NCI-H2107 (cell line): ENCODE measurements around the gene ZNF28.
"Not testable (repeated sequence)": the region's sequence is repeated elsewhere in the genome, so short reads cannot be mapped to it uniquely, and the experiment has no call there.

ENCODE experiments used
- DNase-seq: peaks from one replicate; lab custom pipeline; 2025; lab: John Stamatoyannopoulos, UW

The ZNF28 gene

DNA sequence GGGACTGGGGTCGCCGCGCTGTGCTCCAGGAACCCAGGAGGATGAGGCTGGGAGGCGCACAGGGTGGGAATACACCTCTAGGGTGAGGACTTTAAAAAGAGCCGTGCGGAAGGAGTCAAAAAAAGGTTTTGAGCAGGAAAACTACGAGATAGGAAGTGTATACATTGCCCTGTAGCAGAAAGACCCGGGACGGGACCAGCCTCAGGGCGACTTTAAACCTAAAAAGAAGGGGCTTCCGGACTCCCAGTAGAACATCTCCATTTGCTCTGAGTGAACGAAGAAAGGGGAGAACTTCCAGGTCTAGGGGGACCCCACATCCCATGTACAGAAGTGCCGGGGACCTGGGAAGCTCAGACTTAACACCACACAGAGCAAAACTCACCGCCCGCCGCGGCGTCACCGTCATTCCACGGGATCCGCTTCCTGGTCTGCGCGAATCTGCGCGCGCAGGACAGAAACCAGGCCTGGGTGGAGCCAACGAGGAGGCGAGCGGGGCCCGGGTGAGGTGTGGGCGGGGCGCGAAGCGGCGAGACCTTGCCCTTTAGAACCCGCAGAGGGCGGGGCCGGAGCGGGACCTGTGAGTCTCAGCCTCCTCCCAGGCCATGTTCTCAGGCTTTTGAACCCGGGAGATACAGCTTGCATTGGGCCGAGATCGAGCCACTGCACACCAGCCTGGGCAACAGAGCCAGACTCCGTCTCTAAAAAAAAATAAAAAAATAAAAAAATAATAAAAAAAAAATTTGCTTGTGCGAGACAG lies at the start of gene ZNF28:
ZNF28 (minus strand) TSS at position 430 of the 757 bp plus-strand sequence. CDS start 3,675 bp downstream, outside the sequence.
- not testable (repeated sequence) for DNase-seq

DNA sequence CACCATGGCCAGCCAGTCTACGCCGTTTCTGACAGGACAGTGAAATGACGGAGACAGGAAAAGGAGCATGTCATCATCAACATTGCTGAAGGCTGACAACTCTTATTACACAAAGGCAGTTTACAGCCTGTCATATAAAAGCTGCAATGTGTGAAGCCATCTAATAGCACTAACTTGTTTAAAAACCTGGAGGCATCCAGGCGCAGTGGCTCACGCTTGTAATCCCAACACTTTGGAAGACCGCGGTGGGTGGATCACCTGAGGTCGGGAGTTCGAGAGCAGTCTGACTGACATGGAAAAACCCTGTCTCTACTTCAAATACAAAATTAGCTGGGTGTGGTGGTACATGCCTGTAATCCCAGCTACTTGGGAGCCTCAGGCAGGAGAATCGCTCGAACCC lies 46.6 kb upstream of the ZNF28 start:
- not testable (repeated sequence) for DNase-seq

DNA sequence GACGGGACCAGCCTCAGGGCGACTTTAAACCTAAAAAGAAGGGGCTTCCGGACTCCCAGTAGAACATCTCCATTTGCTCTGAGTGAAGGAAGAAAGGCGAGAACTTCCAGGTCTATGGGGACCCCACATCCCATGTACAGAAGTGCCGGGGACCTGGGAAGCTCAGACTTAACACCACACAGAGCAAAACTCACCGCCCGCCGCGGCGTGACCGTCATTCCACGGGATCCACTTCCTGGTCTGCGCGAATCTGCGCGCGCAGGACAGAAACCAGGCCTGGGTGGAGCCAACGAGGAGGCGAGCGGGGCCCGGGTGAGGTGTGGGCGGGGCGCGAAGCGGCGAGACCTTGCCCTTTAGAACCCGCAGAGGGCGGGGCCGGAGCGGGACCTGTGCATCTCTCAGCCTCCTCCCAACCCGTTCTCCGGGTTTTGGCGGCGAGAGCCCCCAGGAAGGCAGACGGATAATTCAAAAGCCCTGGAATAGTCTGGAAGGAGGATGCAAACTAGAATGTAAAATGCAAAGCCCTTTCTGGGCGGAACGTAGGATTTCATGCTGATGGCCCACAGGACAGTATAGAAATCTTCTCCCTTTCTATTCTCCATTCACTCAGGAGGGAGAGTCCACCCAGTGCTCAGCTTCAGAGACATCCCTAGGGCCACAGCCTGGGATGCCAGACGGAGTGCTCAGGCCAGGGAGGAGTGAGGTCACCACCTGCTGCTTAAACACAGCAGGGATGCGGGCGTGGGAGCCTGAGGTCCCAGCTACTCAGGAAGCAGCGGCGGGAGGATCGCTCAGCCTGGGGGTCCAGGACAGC lies 36.2 kb upstream of the ZNF28 start, which contains the start of gene ZNF468:
ZNF468 (minus strand) TSS at position 242 of the 814 bp plus-strand sequence. CDS start 3,347 bp downstream, outside the sequence.
- DNase-seq = not testable (repeated sequence)

DNA sequence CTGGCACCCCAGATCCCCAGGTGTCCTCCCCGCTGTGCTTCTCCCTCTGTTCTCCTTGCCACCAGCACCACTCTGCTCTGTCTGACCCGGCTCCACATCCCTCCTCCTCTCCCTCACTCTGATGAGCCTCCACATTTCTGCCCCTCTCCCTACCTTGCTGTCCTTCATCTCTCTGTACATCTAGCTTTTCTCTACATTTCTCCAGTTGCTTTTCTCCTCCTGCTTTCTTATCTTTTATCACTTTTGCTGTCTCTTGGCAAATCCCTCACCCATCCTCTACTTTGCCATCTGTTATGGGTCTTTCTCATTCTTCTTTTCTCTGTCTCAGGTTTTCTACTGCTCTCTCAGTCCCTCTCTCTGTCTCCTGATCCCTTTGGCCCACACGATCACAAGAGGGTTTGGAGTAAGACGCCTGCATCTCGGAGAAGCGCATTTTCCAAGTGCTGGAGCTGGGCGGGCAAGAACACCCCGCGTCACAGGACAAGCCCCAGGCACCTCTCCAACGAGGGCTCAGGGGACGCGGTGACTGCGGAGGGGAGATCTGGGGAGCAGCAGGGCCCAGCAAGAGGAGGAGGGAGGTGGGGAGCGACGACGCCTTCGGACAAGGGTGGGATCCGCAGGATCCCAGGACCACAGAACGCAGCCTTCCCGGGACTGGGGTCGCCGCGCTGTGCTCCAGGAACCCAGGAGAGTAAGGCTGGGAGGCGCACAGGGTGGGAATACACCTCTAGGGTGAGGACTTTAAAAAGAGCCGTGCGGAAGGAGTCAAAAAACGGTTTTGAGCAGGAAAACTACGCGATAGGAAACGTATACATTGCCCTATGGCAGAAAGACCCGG lies 35.3 kb upstream of the ZNF28 start:
- not testable (repeated sequence) for DNase-seq

GRCh38 chr19:52847352-52847751 lies 25.9 kb upstream of the ZNF28 start:
- not testable (repeated sequence) for DNase-seq

- not testable (repeated sequence) for DNase-seq
These were observed 19.5 kb upstream of the ZNF28 start for GRCh38 chr19:52840825-52841465.

- DNase-seq = not testable (repeated sequence)
These were observed 12.9 kb upstream of the ZNF28 start for GRCh38 chr19:52834289-52834688.

- not testable (repeated sequence) for DNase-seq
These were observed 12.1 kb upstream of the ZNF28 start for GRCh38 chr19:52833541-52833940.

- DNase-seq = not testable (repeated sequence)
These were observed 8.4 kb upstream of the ZNF28 start for GRCh38 chr19:52829866-52830265.

- DNase-seq = no peak
These were observed 4.3 kb upstream of the ZNF28 start for GRCh38 chr19:52825765-52826164.

DNA sequence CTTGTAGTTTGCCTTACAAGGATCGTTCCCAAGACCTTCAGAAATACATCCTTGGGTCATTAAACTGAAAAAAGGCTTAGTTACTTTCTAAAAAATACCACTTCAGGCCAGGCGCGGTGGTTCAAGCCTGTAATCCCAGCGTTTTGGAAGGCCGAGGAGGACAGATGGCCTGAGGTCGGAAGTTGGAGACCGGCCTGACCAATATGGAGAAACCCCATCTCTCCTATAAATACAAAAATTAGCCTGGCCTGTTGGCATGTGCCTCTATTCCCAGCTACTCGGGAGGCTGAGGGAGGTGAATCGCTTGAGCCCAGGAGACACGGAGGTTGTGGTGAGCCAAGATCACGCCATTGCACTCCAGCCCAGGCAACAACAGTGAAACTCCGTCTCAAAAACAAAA lies 2.2 kb upstream of the ZNF28 start:
- no peak for DNase-seq

DNA sequence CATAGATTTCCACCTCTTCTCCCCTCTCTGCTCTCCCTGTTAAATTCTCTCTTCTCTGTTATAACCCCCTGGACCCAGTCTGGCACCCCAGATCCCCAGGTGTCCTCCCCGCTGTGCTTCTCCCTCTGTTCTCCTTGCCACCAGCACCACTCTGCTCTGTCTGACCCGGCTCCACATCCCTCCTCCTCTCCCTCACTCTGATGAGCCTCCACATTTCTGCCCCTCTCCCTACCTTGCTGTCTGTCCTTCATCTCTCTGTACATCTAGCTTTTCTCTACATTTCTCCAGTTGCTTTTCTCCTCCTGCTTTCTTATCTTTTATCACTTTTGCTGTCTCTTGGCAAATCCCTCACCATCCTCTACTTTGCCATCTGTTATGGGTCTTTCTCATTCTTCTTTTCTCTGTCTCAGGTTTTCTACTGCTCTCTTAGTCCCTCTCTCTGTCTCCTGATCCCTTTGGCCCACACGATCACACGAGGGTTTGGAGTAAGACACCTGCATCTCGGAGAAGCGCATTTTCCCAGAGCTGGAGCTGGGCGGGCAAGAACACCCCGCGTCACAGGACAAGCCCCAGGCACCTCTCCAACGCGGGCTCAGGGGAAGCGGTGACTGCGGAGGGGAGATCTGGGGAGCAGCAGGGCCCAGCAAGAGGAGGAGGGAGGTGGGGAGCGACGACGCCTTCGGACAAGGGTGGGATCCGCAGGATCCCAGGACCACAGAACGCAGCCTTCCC lies 795 bp downstream of the ZNF28 start:
- not testable (repeated sequence) for DNase-seq

DNA sequence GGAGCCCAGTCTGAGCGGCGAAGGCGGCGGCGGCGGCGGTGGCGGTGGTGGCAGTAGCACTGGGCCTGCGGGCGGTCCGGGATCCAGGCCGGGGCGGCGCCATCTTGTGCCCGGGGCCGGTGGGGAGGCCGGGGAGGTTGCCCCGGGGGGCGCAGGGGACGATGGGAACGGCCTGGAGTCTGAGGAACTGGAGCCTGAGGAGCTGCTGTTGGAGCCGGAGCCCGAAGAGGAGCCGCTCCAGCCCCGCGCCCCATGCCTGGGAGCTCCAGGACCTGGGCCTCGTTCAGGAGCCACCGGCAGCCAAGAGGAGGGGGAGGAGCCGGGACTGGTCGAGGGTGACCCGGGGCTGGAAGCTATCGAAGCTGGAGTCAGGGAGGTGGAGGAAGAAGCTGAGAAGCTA lies 11.6 kb downstream of the ZNF28 start:
- no peak for DNase-seq

DNA sequence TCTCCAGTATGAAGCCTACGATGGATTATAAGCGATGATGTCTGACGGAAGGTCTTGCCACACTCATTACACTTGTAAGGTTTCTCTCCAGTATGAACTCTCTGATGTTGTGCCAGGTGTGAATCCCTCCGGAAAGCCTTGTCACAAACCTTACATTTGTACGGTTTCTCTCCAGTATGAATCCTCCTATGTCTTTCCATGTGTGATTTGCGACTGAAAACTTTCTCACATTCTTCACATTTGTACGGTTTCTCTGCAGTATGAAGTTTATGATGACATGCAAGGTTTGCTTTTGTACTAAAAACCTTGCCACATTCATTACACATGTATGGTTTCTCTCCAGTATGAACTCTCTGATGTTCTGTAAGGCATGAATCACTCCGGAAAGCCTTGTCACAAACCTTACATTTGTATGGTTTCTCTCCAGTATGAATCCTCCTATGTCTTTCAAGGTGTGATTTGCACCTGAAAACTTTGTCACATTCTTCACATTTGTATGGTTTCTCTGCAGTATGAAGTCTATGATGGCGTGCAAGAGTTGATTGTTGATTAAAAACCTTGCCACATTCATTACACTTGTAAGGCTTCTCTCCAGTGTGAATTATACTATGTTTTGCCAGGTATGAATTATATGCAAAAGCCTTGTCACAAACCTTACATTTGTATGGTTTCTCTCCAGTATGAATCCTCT lies 21.3 kb downstream of the ZNF28 start:
- DNase-seq = not testable (repeated sequence)

GRCh38 chr19:52789440-52789839 lies 32.0 kb downstream of the ZNF28 start:
- DNase-seq = no peak

GRCh38 chr19:52786464-52787354 lies 34.7 kb downstream of the ZNF28 start, which contains the start of gene ZNF600:
TSS of gene ZNF600 (minus strand) at chr19:52786791. CDS start at chr19:52778888, 7,903 bp downstream.
- DNase-seq = not testable (repeated sequence)

GRCh38 chr19:52786078-52786463 lies 35.4 kb downstream of the ZNF28 start:
- DNase-seq = no peak

- no peak for DNase-seq
These were observed 35.9 kb downstream of the ZNF28 start for GRCh38 chr19:52785506-52785905.

DNA sequence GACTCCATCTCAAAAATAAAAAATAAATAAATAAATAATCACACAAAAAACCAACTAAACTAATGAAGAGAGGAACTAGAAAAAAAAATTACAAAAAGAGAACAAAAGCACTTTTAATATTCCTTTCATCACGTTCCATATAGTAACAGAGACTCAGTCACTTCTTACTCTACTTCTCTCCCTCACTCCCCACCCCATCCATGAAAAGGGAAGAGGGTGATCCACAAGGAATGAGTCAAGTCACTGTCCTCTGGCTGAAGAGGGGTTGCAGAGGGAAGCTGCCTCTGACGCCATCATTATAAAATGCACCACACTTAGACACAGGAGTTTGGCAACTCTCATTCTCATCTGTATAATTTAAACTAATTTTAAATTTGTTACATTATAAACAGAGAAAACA lies 38.6 kb downstream of the ZNF28 start:
- not testable (repeated sequence) for DNase-seq
